Activated CD8-positive, alpha-beta memory T cell treated with anti-CD3 and anti-CD28 coated beads, Interleukin-2, amount 10 ng/mL, durations not matched to agents 7 days and 5 days (primary cell): Measurements from ENCODE around the gene SCUBE1. TPM values are rescaled to one million over a fixed set of nuclear protein-coding genes. Genes with fewer than 3 reads are reported as not detected.

ENCODE experiments used
- ATAC-seq: fragments of 150-1000 bp; cut with Tn5 transposase; one replicate; pipeline ENCODE4 v1.10.0; 2021; ENCODE audit warnings: moderate library complexity
- CTCF ChIA-PET: fragments of 350-600 bp; sonication (Branson Sonifier 250); formaldehyde crosslinking; loops from one replicate; lab custom pipeline; 2021; ENCODE audit warnings: antibody characterized with exemption; lab: Charles Lee
- DNase-seq: peaks from one replicate; pipeline ENCODE4 v3.0.0-alpha.2; 2020
- H3K27ac Mint-ChIP-seq: one replicate; pipeline ENCODE4 v1.8.0; 2021; ENCODE audit warnings: mild to moderate bottlenecking, mixed read lengths
- H3K27me3 Mint-ChIP-seq: one replicate; pipeline ENCODE4 v1.8.0; 2021; ENCODE audit warnings: mixed read lengths
- H3K36me3 Mint-ChIP-seq: one replicate; pipeline ENCODE4 v1.8.0; 2021; ENCODE audit warnings: mild to moderate bottlenecking, mixed read lengths
- H3K4me1 Mint-ChIP-seq: one replicate; pipeline ENCODE4 v1.8.0; 2021; ENCODE audit warnings: mixed read lengths
- H3K4me3 Mint-ChIP-seq: one replicate; pipeline ENCODE4 v1.8.0; 2021; ENCODE audit warnings: mild to moderate bottlenecking, moderate library complexity, mixed read lengths
- H3K9me3 Mint-ChIP-seq: one replicate; pipeline ENCODE4 v1.8.0; 2022; ENCODE audit warnings: low read depth, mixed read lengths
- total RNA-seq, 2 experiments: library from RNA; stranded (reverse); gene quantifications; one replicate each; pipeline ENCODE4 v1.2.3, GENCODE V29; 2021

Gene SCUBE1
- total RNA-seq, 2 experiments from 2014 or later, result 0.40 to 3.0 TPM

DNA sequence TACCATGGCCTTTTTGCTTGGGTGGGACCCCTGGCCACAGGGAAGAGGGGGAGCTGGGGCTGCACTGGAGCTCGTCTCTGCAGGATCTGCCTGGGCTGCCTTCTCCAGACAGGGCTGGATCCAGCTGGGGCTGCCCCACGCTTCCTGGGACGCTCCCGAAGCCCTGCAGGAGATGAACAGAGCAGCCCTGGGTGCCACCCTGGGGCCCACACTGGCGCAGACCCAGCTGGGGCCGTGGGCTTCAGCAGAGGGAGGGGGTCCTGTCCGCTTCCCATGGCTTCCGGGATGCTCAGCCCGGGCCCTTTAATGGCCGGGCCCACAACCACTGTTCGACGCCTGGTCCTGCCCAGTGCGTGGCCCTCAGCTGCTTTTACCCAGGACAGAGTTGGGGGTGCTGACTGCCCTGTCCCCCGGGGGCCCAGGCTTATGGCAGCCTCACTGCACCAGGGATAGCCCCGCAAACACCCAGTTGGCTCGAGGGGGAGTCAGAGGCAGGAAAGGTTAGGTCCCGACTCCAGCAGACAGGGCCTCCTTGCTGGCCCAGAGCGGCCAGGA is 179.9 kb downstream of the SCUBE1 start:
- DNase-seq (no peak), ATAC-seq (no peak)
- Mint-ChIP-seq H3K4me1 (no peaks in the 10 kb centered on the region), H3K27me3 (no peaks in the 10 kb centered on the region), H3K36me3 (peaks cover 3% of the 10 kb centered on the region), H3K4me3 (no peak overlapping the region), H3K27ac (no peak overlapping the region), H3K9me3 (no peaks in the 10 kb centered on the region)
- CTCF ChIA-PET, result interaction anchor here (1.4 kb wide), 1 partner anchor 24 kb away, joined by 5 read pairs; the partner anchor contains the start of gene TTLL12

DNA sequence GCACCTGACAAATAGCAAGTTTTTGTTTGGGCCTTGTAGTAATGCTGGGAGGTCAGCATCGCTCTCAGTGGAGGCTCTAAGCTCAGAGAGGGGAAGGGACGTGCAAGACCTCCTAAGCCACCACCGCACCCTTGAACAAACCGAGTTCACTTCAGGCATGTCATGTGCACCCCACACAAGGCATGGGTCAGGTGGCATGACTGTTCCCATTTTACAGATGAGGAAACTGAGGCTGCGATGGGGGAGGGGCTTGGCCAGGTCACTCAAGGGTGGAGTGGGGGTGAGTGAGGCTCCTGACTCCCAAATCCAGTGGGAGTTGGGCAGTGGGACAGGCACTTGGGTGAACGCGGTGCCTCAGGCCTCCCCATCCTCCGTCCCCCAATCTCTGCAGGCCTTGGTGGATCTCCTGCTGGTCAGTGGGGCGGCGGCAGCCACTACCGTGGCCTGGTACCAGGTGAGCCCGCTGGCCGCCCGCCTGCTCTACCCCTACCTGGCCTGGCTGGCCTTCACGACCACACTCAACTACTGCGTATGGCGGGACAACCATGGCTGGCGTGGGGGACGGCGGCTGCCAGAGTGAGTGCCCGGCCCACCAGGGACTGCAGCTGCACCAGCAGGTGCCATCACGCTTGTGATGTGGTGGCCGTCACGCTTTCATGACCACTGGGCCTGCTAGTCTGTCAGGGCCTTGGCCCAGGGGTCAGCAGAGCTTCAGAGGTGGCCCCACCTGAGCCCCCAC is 180.6 kb downstream of the SCUBE1 start:
- no peak overlapping the region for H3K4me3 Mint-ChIP-seq
- no peak for ATAC-seq

DNA sequence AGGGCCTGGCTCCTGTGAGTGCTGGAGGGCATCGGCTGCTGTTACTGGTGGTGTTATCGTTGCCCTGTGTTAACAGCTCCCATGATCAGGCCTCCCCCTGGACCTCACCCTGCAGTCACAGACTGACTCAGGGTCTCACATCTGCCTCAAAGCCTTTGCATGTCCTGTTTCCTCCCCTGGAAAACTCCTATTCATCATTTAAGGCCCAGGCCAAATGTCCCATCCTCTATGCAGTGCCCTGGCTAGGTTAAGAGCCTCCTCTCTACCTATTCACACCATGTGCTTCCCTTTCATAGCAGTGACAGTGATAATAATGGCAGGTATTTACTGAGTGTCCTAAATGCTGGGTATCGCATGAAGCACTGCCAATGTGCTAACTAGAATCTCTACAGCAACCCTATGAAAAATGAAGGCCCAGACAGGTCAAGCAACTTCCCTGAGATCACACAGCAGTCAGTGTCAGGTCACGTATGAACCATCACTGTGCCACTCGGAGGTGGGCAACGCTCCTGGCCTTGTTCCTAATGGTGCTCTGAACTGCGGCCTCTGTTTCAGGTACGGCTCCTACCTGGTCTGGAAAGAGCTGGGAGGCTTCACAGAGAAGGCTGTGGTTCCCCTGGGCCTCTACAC is 182.6 kb downstream of the SCUBE1 start:
- Mint-ChIP-seq H3K9me3 (no peaks in the 10 kb centered on the region), H3K4me1 (peaks cover 3% of the 10 kb centered on the region), H3K36me3 (peaks cover 2% of the 10 kb centered on the region), H3K27ac (no peak overlapping the region), H3K4me3 (no peak overlapping the region), H3K27me3 (no peaks in the 10 kb centered on the region)
- CTCF ChIA-PET, result no interaction called here
- ATAC-seq (no peak), DNase-seq (no peak)

More for the DNA sequence above, 180.6 kb downstream of the SCUBE1 start:
- Mint-ChIP-seq H3K4me1 (no peaks in the 10 kb centered on the region), H3K27me3 (no peaks in the 10 kb centered on the region), H3K27ac (no peak overlapping the region), H3K9me3 (no peaks in the 10 kb centered on the region), H3K36me3 (peaks cover 2% of the 10 kb centered on the region)
- no peak for DNase-seq
- CTCF ChIA-PET, result interaction anchor here (1.4 kb wide), 1 partner anchor 25 kb away, joined by 5 read pairs; the partner anchor contains the start of gene TTLL12

DNA sequence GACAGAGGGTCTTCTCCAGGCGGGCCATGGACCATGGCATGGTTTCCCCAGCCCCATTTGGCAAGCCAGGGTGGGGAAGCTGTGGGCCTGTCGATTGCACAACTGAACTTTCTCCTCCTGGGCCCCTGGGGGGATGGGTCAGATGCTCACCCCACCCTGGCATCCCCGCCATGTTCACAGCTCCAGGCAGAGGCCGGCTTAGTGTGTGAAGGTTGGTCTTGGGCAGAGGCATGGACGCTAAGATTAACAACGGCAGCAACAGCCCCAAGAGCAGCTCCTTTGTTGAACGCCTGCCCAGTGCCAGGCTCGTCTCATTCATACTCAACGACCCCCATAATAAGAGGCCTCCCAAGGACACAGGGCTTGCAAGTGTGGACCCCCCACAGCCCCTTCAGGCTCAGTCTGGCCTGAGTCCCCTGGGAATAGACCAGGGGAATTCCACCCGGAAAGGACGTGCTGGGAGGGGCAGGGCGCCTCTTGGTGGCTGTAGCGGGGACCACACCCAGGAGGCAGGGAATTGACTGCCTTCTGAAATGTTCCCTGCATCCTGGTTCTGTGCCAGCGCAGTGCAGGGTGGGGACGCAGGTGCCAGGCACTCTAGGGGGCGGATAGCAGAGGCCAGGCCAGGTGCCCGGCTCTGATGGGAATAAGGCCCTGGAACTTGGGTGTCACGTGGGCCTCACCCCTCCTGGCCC is 183.5 kb downstream of the SCUBE1 start:
- no peak for ATAC-seq
- H3K36me3 Mint-ChIP-seq, result peaks cover 2% of the 10 kb centered on the region
- no peak overlapping the region for H3K4me3 Mint-ChIP-seq
- DNase-seq, result no peak
- CTCF ChIA-PET, result no interaction called here
- no peak overlapping the region for H3K27ac Mint-ChIP-seq
- H3K4me1 Mint-ChIP-seq, result peaks cover 5% of the 10 kb centered on the region
- H3K9me3 Mint-ChIP-seq, result no peaks in the 10 kb centered on the region
- H3K27me3 Mint-ChIP-seq, result no peaks in the 10 kb centered on the region

DNA sequence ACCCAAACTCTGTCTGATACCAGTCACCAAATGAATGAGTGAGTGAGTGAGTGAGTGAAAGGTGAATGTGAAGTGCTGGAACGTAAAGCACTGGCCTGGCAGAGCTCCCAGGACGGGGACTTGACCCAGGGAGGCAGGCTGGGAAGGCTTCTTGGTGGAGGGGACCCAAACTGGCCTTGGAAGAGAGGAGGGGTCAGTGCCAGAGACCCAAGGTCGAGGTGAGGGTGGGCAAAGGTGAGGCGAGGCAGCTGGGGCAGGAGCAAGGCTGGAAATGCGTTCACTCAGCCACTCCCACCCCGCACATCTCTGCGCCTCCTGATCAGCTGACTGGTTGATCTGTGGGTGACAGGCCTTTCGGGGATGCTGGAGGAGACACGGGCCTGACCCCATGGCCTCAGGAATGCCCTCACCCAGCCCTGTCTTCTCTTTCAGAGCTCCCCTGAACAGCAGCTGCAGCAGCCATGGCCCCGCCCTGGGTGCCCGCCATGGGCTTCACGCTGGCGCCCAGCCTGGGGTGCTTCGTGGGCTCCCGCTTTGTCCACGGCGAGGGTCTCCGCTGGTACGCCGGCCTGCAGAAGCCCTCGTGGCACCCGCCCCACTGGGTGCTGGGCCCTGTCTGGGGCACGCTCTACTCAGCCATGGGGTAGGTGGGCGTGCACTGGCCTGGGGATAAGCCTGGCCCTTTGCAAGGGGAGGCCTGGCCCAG is 184.2 kb downstream of the SCUBE1 start:
- CTCF ChIA-PET, result no interaction called here
- no peak for ATAC-seq
- Mint-ChIP-seq H3K36me3 (peaks cover 2% of the 10 kb centered on the region), H3K27me3 (no peaks in the 10 kb centered on the region), H3K4me1 (peaks cover 7% of the 10 kb centered on the region), H3K4me3 (no peak overlapping the region), H3K9me3 (no peaks in the 10 kb centered on the region), H3K27ac (no peak overlapping the region)
- no peak for DNase-seq

DNA sequence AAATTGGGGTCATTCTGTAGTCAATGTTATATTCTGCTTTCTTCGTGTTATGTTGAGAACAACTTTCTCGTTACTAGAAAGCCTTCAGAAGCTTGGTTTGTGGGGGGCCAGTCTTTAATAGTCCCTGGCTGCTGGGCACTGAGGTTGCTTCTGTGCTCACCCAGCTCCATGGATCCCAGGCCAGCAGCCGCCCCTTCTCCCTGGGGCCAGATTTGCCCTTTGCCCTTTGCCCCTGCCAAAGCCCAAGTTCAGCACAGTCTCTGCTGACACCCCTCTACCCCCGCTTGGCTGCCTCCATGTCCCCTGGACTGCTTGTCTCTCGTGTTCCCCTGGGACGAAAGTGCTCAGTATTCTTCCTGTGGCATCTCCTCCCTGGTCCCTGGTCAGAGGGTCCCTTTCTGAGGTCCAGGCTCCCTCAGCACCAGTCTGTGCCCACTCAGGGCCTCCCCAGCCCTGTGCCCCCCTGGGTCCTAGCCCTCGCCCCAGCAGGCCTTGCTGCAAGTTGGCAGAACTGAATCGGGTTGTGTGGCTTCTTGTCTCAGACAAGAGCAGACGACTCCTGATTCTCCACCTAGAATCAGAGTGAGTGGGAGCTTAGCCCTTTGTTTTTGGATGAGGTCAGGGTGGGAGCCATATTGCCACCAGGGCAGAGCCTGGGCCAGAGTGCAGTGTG is 185.2 kb downstream of the SCUBE1 start:
- H3K36me3 Mint-ChIP-seq, result peaks cover 2% of the 10 kb centered on the region
- no peak overlapping the region for H3K4me3 Mint-ChIP-seq
- ATAC-seq (no peak), DNase-seq (no peak)
- CTCF ChIA-PET, result no interaction called here
- H3K4me1 Mint-ChIP-seq, result peaks cover 8% of the 10 kb centered on the region
- H3K9me3 Mint-ChIP-seq, result no peaks in the 10 kb centered on the region
- H3K27ac Mint-ChIP-seq, result peak overlapping the region; percentile 43
- H3K27me3 Mint-ChIP-seq, result no peaks in the 10 kb centered on the region

DNA sequence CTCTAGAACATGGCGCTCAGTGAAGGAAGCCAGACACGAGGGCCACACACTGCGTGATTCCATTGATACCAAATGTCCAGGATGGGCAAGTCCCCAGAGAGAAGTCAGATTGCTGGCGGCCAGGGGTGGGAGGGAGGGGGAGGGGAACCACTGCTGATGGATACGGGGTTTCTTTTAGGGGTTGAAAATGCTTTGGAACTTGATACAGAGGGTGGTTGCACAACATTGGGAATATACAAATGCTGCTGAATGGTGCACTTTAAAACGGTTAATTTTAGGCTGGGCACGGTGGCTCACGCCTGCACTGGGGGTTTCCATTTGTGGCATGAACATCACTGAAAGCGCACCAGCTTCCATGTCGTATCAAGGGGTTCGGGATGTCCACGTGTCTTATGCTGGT is 186.8 kb downstream of the SCUBE1 start:
- ATAC-seq (no peak), DNase-seq (no peak)
- no peaks in the 10 kb centered on the region for H3K36me3 Mint-ChIP-seq
- CTCF ChIA-PET, result no interaction called here
- peaks cover 9% of the 10 kb centered on the region for H3K4me1 Mint-ChIP-seq
- no peaks in the 10 kb centered on the region for H3K27me3 Mint-ChIP-seq
- no peak overlapping the region for H3K4me3 Mint-ChIP-seq
- no peaks in the 10 kb centered on the region for H3K9me3 Mint-ChIP-seq
- no peak overlapping the region for H3K27ac Mint-ChIP-seq

DNA sequence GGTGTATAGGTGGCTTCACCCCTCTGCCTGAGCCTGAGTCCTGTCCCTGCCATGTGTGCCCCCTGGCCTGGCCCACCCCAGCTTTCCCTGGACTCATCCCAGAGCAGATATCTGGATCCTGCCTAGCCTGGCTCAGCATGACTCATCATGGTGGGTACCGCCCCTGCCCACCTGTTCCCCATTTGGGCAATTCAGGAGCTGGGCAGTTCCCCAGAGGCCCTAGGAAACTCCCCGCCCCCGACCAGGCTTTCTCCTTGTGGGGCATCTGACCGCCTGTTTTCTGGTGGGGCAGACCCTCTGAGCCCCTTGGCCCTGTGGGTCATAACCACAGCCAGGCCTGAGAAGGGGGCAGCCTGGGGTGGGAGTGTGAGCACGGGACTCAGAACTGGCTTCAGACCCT is 187.4 kb downstream of the SCUBE1 start:
- CTCF ChIA-PET, result no interaction called here
- DNase-seq, result no peak
- H3K36me3 Mint-ChIP-seq, result no peaks in the 10 kb centered on the region

DNA sequence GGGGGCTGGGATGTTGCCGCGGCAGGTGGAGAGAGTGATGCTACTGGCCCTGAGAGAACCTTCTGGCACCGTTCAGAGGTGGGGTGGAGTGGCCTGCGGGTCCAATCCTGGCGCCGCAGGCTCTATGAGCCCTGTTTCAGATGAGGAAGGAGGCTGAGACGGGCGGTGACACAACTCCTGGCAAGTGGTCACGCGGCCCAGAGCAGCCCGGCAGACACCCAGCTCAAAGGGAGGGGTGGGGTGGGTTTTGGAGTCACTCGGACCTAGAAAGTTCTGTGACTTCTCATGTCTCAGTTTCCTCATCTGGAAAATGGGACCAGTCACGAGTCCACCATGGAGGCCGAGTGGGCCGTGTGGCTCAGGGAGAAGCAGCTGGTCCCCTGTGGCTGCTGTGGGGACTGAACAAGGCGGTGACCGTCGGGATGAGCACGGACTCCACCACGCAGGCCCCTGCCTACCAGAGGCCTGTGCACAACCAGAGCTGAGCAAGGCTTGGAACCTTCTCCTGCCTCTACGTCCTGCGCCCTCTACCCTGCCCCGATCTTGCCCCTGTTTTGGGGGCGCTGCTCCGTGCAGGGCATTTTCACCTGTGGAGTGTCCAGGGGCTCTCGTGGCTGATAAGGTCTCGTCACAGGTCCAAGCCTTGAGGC is 188.2 kb downstream of the SCUBE1 start:
- CTCF ChIA-PET, result no interaction called here
- peaks cover 17% of the 10 kb centered on the region for H3K4me1 Mint-ChIP-seq
- no peak overlapping the region for H3K4me3 Mint-ChIP-seq
- H3K9me3 Mint-ChIP-seq, result no peaks in the 10 kb centered on the region
- DNase-seq (no peak), ATAC-seq (no peak)
- H3K27me3 Mint-ChIP-seq, result no peaks in the 10 kb centered on the region
- no peaks in the 10 kb centered on the region for H3K36me3 Mint-ChIP-seq
- peak overlapping the region; percentile 32 for H3K27ac Mint-ChIP-seq

More for the DNA sequence above, 187.4 kb downstream of the SCUBE1 start:
- Mint-ChIP-seq H3K27ac (no peak overlapping the region), H3K27me3 (no peaks in the 10 kb centered on the region), H3K9me3 (no peaks in the 10 kb centered on the region), H3K4me3 (no peak overlapping the region), H3K4me1 (peaks cover 13% of the 10 kb centered on the region)
- no peak for ATAC-seq

DNA sequence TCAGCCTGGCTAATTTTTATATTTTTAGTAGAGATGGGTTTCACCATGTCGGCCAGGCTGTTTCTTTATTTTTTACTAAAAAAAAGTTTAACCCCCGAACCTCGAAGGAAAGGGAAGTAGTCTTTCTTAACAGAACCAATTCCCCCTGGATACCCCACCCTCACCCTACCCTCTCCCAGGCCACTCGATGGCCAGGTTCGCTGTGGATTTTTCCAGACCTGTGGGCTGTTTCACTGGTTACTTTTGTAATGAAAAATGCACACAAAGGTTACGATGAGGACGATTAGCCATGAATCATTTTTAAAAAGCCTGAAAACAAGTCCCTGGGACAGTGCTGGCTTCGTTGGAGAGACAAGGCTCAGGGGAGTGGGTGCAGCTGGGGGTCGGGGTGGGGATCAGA is 189.3 kb downstream of the SCUBE1 start:
- H3K9me3 Mint-ChIP-seq, result no peaks in the 10 kb centered on the region
- CTCF ChIA-PET, result no interaction called here
- ATAC-seq, result no peak

DNA sequence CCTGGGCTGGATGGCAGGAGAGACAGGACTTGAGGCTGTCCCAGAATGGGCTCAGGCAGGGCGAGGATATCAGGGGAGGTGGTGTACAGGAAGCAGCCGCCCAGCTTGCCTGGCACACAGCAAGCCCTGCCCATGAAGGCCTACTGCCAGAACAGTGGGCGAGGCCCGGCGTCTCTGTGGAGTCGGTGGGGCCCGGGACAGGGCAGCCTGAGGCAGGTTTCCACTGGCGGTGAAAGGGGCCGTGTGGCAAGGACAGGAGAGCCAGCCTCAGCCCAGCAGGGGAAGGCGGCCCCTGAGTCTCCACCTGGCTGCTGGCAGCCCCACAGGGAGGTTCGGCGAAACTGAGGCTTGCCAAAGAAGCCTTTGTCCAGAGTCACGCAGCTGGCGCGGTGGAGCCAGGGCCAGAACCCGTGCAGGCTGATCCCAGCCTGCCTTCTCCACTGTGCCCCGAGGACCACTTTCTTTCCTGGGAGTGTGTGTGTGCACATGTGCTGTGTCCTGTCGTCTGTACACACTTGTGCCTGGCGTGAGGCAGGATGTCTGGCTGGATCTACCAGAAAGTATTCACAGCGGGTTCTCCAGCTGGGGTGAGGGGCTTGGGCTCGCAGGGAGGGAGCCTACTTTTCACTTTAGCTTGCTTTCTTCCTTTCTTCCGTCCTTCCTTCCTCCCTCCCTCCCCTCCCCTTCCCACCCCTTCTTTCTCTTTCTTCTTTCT is 190.7 kb downstream of the SCUBE1 start:
- no peaks in the 10 kb centered on the region for H3K36me3 Mint-ChIP-seq
- DNase-seq (peak; percentile 72), ATAC-seq (peak; percentile 81)
- H3K9me3 Mint-ChIP-seq, result no peaks in the 10 kb centered on the region
- H3K27ac Mint-ChIP-seq, result peak overlapping the region; percentile 85
- no peaks in the 10 kb centered on the region for H3K27me3 Mint-ChIP-seq
- H3K4me1 Mint-ChIP-seq, result peaks cover 28% of the 10 kb centered on the region
- H3K4me3 Mint-ChIP-seq, result peak overlapping the region; percentile 83
- CTCF ChIA-PET, result interaction anchor here (0.7 kb wide), 1 partner anchor 9 kb away, joined by 3 read pairs; the partner anchor contains the start of gene MCAT

More for the DNA sequence above, 189.3 kb downstream of the SCUBE1 start:
- Mint-ChIP-seq H3K27ac (no peak overlapping the region), H3K27me3 (no peaks in the 10 kb centered on the region), H3K4me1 (peaks cover 18% of the 10 kb centered on the region), H3K36me3 (no peaks in the 10 kb centered on the region), H3K4me3 (no peak overlapping the region)
- no peak for DNase-seq

DNA sequence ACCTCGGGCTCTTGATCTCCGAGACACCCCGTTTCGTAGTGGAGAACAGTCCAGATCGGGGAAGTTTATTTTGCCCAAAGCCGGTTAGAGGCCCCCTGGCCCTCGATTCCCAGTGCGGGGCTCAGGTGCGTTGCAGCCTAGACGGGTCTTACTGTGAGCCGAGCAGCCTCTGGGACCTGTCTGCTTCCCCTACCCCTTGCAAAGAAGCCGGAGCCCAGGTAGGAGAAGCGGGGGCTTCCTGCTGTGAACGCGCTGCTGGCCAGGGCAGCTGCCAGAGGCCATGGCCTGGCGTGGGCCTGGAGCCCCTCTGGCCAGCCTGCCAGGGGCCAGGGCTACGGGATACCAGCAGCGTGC is 191.2 kb downstream of the SCUBE1 start:
- no peaks in the 10 kb centered on the region for H3K9me3 Mint-ChIP-seq
- peak overlapping the region; percentile 83 for H3K4me3 Mint-ChIP-seq
- DNase-seq (no peak), ATAC-seq (peak; percentile 27)
- peak overlapping the region; percentile 85 for H3K27ac Mint-ChIP-seq
- peaks cover 32% of the 10 kb centered on the region for H3K4me1 Mint-ChIP-seq
- H3K36me3 Mint-ChIP-seq, result no peaks in the 10 kb centered on the region
- CTCF ChIA-PET, result no interaction called here
- no peaks in the 10 kb centered on the region for H3K27me3 Mint-ChIP-seq
